HG03103 (cell line): ENCODE data around the gene PHYHD1.
A peak's percentile ranks its signal among the peaks of the same experiment; 100 is the strongest.

Experiments used
- ATAC-seq: cut with Tn5 transposase; IDR thresholded peaks from one replicate; pipeline ENCODE4 v1.9.1; 2021; ENCODE audit warnings: low read depth; ENCODE audit not compliant: unreplicated experiment

PHYHD1 gene

DNA sequence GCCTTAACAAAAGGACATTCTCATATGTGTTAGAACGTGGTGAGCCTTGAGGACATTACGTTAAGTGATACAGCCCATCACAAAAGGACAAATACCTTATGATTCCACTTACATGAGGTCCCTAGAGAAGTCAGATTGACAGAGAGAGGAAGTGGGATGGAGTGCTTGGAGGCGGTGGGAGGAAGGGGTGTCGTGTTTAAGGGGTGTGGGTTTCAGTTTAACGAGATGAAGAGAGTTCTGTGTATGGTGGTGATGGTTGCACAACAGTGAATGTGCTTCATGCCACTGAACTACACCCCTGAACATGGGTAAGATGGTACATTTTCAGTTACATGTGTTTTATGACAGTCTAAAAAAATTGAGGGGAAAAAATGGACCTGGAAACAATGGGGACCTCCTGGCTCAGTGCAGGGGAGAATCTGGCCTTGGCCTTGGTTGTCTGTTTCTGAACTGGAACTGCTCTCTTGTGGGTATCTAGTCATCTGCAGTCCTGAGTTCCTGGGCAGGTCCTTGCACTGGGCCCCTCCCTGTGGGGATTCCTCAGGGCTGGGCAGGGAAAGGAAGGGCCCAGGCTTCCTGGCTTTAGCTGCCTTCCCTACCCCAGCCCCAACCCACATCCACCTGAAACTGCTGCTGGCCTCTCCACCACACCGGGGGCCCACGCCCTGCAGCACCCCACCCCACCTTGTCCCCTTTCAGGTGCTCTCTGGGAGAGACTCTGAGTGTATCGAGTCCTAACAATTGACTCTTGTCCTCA lies 21.0 kb upstream of the PHYHD1 start:
- no peak for ATAC-seq

DNA sequence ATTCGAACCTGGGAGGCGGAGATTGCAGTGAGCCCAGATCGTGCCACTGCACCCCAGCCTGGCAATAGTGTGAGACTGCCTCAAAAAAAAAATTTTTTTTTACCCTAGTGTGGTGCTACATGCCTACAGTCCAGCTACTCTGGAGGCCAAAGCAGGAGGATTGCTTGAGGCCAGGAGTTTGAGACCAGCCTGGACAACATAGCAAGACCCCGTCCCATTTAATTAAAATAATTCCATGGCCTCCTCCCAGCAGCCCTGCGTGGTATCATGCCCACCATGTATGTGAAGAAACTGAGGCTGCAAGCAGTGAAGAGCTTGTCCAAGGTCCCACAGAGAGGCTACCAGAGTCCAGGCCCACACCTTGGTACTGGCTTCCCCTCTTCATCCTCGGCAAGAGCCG lies 19.4 kb upstream of the PHYHD1 start:
- no peak for ATAC-seq

DNA sequence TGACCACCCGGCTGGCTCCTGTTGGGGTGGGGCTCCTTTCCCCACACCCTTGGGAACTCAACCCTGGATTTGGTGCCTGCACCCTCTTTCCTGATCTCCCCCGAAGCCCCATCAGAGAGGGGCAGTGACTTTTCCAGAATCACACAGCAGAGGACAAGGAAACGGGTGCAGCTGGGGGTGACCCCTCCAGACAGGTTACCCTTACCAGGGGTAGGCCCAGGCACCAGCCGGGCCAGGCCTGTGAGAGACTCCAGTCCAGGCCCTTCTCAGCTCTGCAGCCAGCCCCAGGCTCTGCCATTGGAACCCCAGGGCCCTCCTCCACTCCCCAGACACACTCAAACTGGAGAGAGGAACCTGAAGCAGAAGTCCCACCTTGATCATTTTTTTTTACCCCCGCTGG lies 19.0 kb upstream of the PHYHD1 start:
- no peak for ATAC-seq

DNA sequence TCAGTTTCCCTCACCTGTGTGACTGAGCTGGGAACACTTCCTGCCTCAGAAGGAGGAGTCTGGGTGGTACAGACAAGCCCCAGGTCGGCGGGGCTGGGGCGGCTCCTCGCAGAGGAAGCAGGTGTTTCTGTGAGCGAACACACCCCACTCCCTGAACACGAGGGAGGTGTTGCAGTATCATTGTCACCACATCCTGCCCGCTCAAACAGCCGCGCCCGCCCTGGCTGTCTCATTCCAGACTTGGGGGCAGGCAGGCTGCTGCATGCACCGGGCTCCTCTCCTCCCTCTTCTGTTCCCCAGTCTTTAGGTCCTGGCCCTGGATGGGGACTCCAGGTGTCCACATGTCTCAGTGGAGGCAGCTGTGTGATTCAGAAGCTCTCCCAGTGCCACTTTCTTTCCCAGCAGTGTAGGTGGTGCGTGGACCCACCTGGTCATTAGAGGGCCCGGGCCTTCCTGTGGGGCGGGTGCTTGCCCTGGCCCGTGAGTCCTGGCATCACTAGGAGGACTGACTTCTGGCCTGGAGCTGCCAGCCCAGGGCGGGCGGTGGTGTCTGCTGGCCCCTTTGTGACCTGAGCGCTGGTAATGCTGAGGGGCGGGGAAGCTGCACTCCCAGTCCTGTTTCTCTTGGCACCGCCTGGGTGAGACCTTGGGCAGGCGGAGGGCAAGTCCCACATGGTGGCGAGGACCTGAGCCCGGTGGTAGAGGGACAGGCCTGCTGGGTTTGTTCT lies 18.3 kb upstream of the PHYHD1 start:
- ATAC-seq, result peak; percentile 70

DNA sequence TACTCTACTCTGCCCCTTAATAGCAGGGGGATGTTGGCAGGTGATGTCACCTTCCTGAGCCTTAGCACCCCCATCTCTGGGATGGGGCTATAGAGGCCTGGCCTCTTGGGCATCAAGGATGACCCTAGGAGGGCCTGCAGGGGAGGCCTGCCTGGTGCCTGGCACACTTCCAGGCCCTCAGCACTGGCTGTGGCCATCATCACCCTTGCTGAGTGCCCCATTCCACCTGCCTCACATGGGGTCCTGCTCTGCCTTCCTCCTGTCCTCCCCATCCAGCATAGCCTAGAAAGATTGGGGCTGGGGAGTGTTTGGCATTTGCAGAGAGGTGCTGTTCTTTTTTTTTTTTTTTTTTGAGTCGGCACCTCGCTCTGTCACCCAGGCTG lies 17.7 kb upstream of the PHYHD1 start:
- ATAC-seq, result no peak

DNA sequence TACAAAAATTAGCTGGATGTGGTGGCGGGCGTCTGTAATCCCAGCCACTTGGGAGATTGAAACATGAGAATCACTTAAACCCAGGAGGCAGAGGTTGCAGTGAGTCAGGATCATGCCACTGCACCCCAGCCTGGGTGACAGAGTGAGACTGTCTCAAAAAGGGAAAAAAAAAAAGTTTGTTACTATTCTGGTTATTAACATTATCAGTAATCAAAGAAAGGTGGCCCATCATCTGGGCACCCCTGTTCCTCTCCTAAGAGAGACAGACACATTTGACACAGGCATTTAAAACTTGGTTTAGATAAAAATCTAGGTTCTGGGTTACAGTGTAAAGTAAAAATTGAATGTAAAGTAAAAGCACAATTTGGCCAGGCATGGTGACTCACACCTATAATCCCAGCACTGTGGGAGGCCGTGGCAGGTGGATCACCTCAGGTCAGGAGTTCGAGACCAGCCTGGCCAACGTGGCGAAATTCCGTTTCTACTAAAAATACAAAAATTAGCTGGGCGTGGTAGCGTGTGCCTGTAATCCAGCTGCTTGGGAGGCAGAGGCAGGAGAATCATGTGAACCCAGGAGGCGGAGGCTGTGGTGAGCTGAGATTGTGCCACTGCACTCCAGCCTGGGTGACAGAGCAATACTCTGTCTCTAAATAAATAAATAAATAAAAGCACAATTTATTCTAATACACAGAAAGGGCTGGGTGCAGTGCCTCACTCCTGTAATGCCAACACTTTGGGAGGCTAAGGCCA lies 16.7 kb upstream of the PHYHD1 start:
- no peak for ATAC-seq

DNA sequence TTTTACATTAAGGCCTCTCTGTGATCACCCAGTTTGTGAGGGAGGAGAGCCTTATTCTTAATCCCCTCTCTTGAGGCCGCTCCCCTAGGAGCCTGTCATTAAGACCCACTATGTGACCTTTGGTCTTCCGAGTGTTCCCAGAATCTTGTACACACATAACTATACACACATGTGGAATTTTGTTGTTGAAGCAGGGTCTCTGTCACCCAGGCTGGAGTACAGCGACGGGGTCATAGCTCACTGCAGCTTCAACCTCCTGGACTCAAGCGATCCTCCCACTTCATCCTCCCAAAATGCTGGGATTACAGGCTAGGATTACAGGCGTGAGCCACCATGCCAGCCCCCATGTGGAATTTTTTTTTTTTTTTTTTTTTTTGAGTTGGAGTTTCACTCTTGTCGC lies 14.8 kb upstream of the PHYHD1 start:
- no peak for ATAC-seq

DNA sequence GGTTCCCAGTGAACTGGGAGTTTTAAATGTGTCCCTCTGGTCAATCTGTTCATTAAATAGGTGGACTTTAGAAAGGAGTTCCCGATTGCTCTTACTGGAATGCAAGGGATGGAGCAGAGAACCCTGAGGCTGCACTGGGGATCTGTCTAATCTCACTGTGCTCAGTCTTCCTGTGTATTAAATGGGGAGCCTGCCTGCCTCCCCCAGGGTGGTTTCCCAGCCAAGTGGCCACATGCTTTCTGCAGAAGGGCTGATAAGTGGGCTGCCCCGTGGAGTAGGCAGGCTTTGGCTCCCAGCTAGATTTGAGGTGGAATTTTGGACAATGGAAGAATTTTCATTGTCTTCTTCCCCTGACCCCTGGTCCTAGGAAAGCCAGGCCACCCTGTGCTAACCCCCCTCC lies 14.0 kb upstream of the PHYHD1 start:
- no peak for ATAC-seq

DNA sequence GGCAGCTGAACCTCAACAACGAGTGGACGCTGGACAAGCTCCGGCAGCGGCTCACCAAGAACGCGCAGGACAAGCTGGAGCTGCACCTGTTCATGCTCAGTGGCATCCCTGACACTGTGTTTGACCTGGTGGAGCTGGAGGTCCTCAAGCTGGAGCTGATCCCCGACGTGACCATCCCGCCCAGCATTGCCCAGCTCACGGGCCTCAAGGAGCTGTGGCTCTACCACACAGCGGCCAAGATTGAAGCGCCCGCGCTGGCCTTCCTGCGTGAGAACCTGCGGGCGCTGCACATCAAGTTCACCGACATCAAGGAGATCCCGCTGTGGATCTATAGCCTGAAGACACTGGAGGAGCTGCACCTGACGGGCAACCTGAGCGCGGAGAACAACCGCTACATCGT lies 12.4 kb upstream of the PHYHD1 start:
- no peak for ATAC-seq

DNA sequence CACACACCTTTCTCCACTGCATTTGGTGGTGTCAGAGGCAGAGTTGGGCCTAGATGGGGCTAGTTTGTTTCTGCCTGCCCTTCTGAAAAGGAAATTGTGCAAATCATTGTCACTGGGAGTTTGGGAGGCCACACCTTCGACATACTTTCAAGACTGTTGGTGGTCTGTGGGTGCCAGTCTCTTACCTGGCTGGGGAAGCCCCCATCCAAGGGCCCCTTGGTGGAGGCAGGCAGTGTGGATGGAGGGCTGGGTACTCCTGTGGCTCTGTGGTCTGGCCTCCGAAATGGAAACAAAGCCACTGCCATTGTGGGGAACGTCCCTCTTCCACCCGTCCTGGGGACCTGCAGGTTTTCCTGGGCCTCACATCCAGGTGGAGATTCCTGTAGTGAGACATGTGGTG lies 10.9 kb upstream of the PHYHD1 start:
- no peak for ATAC-seq

DNA sequence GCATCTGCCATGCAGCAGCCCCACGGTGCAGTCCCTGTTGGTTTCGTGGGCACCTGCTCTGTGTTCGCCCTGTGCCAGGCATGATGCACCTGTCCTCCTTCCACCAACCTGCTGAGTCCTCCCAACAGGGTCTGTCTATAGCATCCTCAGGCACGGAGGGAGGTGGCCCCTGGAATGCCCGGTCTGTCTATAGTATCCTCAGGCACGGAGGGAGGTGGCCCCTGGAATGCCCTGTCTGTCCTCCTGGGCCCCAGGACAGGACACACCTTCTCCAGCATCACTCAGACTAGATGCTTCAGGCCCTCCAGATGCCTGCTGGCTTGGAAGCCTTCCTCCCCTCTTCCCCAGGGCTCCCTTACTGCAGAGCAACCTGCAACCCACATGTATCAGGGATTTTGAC lies 9.9 kb upstream of the PHYHD1 start:
- no peak for ATAC-seq

DNA sequence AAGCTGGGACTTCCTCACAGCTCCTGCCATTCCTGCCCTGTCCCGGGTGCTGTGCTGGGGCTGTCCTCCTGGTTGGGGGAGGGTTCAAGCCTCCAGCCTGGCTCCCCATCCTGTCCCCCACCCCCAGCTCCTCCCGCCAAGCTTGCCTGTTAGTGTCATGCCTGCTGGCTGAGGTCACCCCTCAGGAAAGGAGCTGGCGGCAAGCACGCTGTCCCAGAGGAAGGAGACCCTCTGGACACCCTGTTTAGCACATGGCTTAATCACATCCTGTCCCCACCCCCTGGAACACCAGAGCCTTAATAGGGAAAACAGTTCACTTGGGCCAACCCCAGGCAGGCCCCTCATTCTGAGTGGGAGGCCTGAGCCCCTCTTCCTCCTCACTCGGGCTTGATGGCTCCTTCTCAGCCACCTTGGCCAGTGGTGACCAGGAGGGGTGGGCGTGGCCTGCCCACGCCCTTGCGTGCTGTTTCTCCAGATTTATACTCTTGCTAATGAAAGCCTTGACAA lies 9.2 kb upstream of the PHYHD1 start:
- no peak for ATAC-seq

DNA sequence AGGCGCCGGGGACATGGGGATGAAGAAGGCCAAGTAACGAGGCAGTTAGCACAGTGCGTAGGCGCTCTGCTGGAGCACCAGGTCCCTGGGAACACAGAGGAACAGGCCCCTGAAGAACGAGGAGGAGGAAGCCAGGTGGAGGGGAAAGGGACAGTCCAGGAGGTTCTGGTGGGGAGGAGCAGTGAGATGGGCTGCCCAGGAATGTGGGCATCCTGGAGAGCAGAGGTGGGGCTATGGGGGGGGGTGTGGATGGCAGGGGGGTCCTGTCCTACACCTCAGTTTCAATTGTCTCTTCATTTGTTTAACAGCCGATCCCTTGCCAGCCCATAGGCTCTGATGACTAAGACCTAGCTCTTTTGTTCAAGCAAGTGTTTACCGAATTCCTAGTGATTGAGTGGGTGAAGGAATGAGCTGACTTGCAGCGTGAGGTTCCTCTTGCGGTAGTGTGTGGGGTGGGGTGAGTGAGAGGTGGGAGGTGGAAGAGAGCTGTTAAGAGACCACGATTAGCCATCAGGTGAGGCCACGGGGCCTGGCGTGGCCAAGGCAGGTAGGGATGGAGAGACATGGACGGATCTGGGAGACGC lies 8.4 kb upstream of the PHYHD1 start:
- ATAC-seq, result no peak

DNA sequence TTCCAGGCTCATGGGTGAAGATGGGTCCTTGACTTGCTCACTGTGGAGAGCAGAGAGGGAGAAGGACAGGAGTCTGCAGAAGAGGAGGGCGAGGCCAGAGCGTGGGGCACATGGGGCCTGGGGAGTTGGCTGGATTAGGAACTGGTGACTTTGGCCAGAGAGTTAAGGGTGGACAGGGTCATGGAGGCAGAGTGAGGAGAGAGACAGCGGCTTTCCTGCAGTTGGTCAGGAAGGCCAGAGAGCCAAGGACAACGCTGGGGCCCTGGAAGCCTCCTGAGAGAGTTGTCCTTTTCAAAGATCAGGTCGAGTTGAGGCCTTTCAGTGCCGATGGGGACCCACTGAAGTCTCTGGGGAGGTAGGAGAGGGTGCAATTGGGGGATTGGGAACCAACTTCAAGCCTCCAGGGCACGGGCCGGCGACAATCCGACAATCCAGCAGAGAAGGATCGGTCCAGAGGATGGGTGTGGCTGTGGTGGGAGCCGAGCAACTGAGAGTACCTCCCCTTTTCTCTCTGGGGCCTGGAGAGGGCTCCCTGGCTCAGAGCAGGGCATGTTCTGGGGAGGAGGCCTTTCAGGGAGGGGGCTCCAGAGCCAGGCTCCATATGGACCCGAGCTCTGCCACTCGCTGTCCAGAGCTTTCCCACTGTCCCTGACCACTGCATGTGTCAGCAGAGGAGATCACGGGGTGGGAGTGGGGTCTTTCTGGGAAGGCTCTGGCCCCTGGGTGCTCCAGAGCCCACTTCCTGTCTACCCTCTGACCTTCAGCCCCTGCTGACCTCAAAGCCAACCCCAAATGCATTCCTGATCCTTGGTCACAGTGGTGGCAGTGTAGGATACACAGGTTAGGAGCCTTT lies 7.5 kb upstream of the PHYHD1 start:
- ATAC-seq, result no peak

DNA sequence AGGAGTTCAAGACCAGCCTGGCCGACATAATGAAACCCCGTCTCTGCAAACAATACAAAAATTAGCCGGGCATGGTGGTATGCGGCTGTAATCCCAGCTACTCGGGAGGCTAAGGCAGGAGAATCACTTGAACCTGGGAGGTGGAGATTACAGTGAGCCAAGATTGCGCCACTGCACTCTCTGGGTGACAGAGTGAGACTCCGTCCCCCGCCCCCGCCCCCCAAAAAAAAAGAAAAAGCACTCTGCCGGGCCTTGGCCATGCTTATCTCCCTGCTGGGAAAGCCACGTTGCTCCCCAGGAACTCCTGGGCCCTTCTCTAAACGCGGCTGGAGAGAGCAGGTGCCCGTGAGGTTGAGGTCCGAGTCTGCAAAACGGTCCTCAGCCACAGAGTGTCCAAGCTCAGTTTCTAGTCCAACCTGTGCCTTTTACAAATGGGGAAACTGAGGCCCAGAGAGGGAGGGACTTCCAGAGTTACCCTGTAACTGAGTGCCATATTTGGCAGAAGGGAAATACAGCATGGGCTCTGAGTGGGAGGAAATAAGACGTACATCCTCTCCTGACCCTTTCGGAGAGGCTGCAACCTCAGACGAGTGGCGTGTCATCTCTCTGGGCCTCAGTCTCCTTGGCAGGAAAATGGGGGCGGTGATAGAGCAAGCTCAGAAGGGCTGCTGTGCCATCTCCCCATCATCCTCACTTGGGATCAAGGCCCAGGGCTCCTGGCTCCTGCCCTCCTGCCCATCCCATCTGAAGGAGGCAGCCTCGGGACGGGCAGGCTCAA lies 6.6 kb upstream of the PHYHD1 start:
- no peak for ATAC-seq

DNA sequence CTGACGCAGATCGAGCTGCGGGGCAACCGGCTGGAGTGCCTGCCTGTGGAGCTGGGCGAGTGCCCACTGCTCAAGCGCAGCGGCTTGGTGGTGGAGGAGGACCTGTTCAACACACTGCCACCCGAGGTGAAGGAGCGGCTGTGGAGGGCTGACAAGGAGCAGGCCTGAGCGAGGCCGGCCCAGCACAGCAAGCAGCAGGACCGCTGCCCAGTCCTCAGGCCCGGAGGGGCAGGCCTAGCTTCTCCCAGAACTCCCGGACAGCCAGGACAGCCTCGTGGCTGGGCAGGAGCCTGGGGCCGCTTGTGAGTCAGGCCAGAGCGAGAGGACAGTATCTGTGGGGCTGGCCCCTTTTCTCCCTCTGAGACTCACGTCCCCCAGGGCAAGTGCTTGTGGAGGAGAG lies 4.6 kb upstream of the PHYHD1 start:
- ATAC-seq, result no peak

DNA sequence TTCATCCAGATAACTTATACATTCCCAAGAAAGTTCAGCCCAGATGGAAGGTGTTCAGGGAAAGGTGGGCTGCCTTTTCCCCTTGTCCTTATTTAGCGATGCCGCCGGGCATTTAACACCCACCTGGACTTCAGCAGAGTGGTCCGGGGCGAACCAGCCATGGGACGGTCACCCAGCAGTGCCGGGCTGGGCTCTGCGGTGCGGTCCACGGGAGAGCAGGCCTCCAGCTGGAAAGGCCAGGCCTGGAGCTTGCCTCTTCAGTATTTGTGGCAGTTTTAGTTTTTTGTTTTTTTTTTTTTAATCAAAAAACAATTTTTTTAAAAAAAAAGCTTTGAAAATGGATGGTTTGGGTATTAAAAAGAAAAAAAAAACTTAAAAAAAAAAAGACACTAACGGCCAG lies 4.0 kb upstream of the PHYHD1 start:
- no peak for ATAC-seq

DNA sequence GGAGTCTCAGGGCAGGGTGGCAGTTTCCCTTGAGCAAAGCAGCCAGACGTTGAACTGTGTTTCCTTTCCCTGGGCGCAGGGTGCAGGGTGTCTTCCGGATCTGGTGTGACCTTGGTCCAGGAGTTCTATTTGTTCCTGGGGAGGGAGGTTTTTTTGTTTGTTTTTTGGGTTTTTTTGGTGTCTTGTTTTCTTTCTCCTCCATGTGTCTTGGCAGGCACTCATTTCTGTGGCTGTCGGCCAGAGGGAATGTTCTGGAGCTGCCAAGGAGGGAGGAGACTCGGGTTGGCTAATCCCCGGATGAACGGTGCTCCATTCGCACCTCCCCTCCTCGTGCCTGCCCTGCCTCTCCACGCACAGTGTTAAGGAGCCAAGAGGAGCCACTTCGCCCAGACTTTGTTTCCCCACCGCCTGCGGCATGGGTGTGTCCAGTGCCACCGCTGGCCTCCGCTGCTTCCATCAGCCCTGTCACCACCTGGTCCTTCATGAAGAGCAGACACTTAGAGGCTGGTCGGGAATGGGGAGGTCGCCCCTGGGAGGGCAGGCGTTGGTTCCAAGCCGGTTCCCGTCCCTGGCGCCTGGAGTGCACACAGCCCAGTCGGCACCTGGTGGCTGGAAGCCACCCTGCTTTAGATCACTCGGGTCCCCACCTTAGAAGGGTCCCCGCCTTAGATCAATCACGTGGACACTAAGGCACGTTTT lies 3.5 kb upstream of the PHYHD1 start:
- no peak for ATAC-seq

DNA sequence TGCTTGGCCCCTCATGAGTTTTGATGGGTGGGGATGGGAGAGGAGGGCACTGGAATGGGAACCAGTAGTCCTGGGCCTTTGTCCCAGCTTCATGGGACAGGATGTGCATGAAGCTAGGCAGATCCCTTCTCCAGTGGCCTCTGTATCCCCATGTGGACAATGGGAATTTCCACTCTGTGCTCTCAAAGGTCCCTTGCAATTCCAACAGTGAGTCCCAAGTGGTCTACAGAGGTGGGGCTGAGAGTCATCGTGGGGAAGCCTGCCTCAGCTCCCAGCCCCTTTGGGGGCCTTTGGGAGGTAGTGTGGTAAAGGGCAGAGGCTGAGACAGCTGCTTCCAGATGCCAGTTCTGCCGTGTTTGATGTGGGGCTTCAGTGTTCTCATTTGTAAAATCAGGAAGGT lies 1.9 kb upstream of the PHYHD1 start:
- ATAC-seq, result no peak
